ENCODE results near the gene LCP2.

Gene LCP2

GRCh38 chr5:170297589-170298462 is at the start of gene LCP2:
Gene LCP2, minus strand, starts transcription at chr5:170297777. Its CDS starts 166 bp downstream, at chr5:170297611.
- Histone ChIP-seq H3K36me3 (ENCODE audit: insufficient read depth, low read length) (no peaks in the 10 kb centered on the region), H3K4me1 (ENCODE audit: insufficient read depth, low read length) (peaks cover 10% of the 10 kb centered on the region; the same call in 1 of the 2 replicates), H3K9me3 (ENCODE audit: control insufficient read depth, insufficient read depth, low read length) (no peaks in the 10 kb centered on the region), H3K9ac (ENCODE audit: low read depth, low read length) (no peak within 1 kb of the TSS)

- Histone ChIP-seq H3K36me3 (ENCODE audit: insufficient read depth, low read length) (no peaks in the 10 kb centered on the region), H3K4me1 (ENCODE audit: insufficient read depth, low read length) (no peaks in the 10 kb centered on the region), H3K9ac (ENCODE audit: low read depth, low read length) (no peak overlapping the region), H3K9me3 (ENCODE audit: control insufficient read depth, insufficient read depth, low read length) (peaks cover 1% of the 10 kb centered on the region; the same call in 1 of the 2 replicates)
Measured at GRCh38 chr5:170347022-170347567, 49.5 kb upstream of the LCP2 start.

- Histone ChIP-seq H3K9me3 (ENCODE audit: control insufficient read depth, insufficient read depth, low read length) (peaks cover 5% of the 10 kb centered on the region; the same call in 1 of the 2 replicates), H3K9ac (ENCODE audit: low read depth, low read length) (no peak overlapping the region), H3K4me1 (ENCODE audit: insufficient read depth, low read length) (no peaks in the 10 kb centered on the region), H3K36me3 (ENCODE audit: insufficient read depth, low read length) (no peaks in the 10 kb centered on the region)
Measured at GRCh38 chr5:170345971-170346370, 48.4 kb upstream of the LCP2 start.

DNA sequence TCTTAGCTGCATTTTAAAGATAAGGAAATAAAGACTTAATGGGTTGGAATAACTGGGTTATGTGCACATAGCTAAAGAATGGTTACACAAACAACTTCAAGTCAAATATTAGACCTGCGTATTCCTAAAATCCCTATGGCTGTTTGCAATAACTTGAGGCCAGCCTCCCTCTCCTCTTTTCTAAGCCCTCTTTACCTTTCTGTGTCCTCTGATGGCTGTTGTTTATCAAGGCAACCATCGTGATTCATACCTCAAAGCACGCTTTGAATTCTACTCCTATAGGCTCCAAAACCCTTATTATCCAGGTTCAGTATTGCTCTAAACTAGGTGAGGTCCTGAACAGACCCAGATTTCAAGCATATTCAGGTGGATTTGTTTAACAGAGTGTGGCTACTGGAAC is 45.6 kb upstream of the LCP2 start:
- Histone ChIP-seq H3K36me3 (ENCODE audit: insufficient read depth, low read length) (no peaks in the 10 kb centered on the region), H3K4me1 (ENCODE audit: insufficient read depth, low read length) (no peaks in the 10 kb centered on the region), H3K9me3 (ENCODE audit: control insufficient read depth, insufficient read depth, low read length) (peaks cover 5% of the 10 kb centered on the region; the same call in 1 of the 2 replicates), H3K9ac (ENCODE audit: low read depth, low read length) (no peak overlapping the region)

DNA sequence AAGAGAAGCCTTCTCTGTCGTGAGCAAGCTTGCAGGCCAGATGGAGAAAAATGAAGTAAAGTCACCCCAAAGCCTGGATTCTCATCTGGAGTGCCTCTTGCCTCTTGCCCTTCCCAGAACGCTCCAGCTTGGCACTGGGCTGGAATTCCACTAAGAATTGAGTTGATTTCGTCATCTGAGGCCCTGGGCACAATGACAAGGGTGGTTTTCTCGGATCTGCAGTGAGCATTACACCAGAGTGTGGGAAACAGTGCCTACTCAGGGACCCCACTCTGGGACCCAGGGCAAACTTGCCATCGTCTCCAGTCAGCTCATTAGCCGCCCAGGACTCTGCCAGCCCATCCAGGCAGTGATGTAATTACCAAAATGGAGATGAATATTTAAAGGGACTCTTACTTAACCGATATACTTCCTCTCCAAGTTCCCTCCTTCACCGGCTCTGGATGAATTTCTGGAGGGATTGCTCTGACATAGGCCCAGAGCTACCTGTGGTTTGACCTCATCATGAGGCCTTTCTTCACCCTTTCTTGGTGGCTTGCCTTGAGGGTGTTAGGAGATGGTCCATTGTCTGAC is 44.7 kb upstream of the LCP2 start:
- Histone ChIP-seq H3K9me3 (ENCODE audit: control insufficient read depth, insufficient read depth, low read length) (peaks cover 5% of the 10 kb centered on the region; the same call in 1 of the 2 replicates), H3K36me3 (ENCODE audit: insufficient read depth, low read length) (no peaks in the 10 kb centered on the region), H3K9ac (ENCODE audit: low read depth, low read length) (no peak overlapping the region), H3K4me1 (ENCODE audit: insufficient read depth, low read length) (peaks cover 4% of the 10 kb centered on the region; the same call in 1 of the 2 replicates)

DNA sequence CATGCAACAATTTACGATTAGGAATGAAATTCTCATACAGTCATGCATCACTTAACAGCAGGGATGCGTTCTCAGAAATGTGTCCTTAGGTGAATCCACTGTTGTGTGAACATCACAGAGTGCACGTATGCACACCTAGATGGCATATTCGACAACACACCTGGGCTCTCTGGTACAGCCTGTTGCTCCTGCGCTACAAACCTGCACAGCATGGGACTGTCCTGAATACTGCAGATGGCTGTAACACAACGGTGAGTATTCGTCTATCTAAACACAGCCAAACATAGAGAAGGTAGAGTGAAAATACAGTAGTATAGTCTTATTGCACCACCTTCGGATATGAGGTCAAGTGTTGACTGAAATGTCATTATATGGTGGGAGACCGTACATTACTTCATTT is 44.0 kb upstream of the LCP2 start:
- Histone ChIP-seq H3K4me1 (ENCODE audit: insufficient read depth, low read length) (peaks cover 10% of the 10 kb centered on the region; the same call in 1 of the 2 replicates), H3K9me3 (ENCODE audit: control insufficient read depth, insufficient read depth, low read length) (peaks cover 5% of the 10 kb centered on the region; the same call in 1 of the 2 replicates), H3K9ac (ENCODE audit: low read depth, low read length) (no peak overlapping the region), H3K36me3 (ENCODE audit: insufficient read depth, low read length) (no peaks in the 10 kb centered on the region)

GRCh38 chr5:170339780-170340167 is 42.2 kb upstream of the LCP2 start:
- Histone ChIP-seq H3K4me1 (ENCODE audit: insufficient read depth, low read length) (peaks cover 10% of the 10 kb centered on the region; the same call in 1 of the 2 replicates), H3K9ac (ENCODE audit: low read depth, low read length) (no peak overlapping the region), H3K36me3 (ENCODE audit: insufficient read depth, low read length) (no peaks in the 10 kb centered on the region), H3K9me3 (ENCODE audit: control insufficient read depth, insufficient read depth, low read length) (peaks cover 5% of the 10 kb centered on the region; the same call in 1 of the 2 replicates)

GRCh38 chr5:170338933-170339779 is 41.6 kb upstream of the LCP2 start:
- H3K9me3 ChIP-seq (ENCODE audit: control insufficient read depth, insufficient read depth, low read length), result peaks cover 5% of the 10 kb centered on the region; the same call in 1 of the 2 replicates
- H3K9ac ChIP-seq (ENCODE audit: low read depth, low read length), result no peak overlapping the region
- no peaks in the 10 kb centered on the region for H3K36me3 ChIP-seq (ENCODE audit: insufficient read depth, low read length)
- H3K4me1 ChIP-seq (ENCODE audit: insufficient read depth, low read length), result peaks cover 13% of the 10 kb centered on the region

- H3K9me3 ChIP-seq (ENCODE audit: control insufficient read depth, insufficient read depth, low read length), result peaks cover 5% of the 10 kb centered on the region; the same call in 1 of the 2 replicates
- no peaks in the 10 kb centered on the region for H3K36me3 ChIP-seq (ENCODE audit: insufficient read depth, low read length)
Measured at GRCh38 chr5:170338291-170338690, 40.7 kb upstream of the LCP2 start.

DNA sequence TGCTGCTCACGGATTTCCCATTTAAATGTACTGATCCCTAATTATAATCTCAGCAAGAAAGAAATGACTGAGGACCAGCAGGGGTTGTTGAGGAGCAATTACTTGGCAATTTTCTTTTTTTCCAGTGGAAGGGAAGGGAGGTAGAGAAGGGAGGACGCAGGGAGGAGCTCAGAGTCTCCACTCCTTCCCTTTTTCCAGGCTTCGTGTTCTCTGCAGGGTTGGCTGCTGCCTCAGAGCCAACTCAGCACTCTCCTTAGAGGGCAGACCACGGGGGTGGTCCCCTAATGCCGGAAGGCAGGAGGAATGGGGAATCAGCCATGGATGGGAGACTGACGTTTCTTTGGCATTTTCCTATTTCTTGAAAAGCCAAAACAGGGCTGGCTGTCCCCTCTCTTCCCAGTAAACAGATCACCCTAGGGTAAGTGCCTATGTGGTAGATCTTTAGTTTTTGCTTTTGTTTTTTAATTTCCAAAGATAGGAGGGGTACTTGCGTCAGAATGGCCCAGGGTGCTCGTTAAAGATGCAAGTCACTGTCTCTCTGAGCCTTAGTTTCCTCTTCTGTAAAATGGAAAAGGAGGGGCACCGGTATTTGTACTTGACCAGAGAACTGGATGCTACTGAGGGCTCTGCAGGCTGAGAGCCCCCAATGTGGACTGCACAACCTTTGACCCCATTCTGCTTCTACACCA is 39.6 kb upstream of the LCP2 start:
- no peaks in the 10 kb centered on the region for H3K36me3 ChIP-seq (ENCODE audit: insufficient read depth, low read length)
- peaks cover 5% of the 10 kb centered on the region; the same call in 1 of the 2 replicates for H3K9me3 ChIP-seq (ENCODE audit: control insufficient read depth, insufficient read depth, low read length)
- peaks cover 31% of the 10 kb centered on the region for H3K4me1 ChIP-seq (ENCODE audit: insufficient read depth, low read length)
- no peak overlapping the region for H3K9ac ChIP-seq (ENCODE audit: low read depth, low read length)

More at GRCh38 chr5:170338291-170338690, 40.7 kb upstream of the LCP2 start:
- H3K4me1 ChIP-seq (ENCODE audit: insufficient read depth, low read length), result peaks cover 20% of the 10 kb centered on the region
- H3K9ac ChIP-seq (ENCODE audit: low read depth, low read length), result no peak overlapping the region

DNA sequence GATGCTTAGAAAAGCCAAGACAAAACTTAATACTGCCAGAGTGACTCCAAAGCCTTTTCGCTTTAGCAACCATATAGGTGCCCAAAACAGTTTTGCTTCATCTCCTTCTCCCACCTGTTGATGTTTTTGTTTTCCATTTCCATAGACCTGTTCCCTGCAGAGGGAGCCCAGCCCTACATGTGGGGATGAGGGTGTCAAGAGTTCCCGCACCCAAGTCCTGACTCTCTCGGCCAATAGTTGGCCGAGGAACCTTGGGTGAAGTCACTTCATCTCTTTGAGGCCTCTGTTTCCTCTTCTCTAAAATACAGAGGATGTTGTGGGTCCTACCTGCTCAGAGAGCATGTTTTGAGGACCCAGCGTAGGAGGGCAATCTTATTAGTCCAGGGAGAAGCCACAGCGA is 38.5 kb upstream of the LCP2 start:
- no peak overlapping the region for H3K9ac ChIP-seq (ENCODE audit: low read depth, low read length)
- no peaks in the 10 kb centered on the region for H3K36me3 ChIP-seq (ENCODE audit: insufficient read depth, low read length)
- H3K4me1 ChIP-seq (ENCODE audit: insufficient read depth, low read length), result peaks cover 41% of the 10 kb centered on the region
- H3K9me3 ChIP-seq (ENCODE audit: control insufficient read depth, insufficient read depth, low read length), result no peaks in the 10 kb centered on the region

DNA sequence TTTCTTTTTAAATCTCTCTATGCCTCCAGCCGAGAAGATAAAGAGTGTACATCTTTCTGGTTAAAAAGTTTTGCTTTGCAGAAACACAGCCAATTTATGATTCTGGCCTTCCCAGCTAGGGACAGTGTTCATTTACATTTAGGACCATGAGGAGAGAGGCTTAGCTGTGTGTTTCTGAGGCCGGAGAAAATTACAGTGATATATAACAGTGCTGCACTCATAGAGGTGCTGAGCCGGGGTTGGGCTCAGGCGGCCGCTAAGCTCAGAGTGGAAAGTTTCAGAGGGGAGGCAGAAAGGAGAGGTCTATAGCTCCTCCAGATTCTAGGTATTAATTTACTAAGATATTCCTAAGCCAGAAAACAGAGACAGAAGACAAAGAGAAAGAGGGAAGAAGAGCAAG is 37.0 kb upstream of the LCP2 start:
- H3K9ac ChIP-seq (ENCODE audit: low read depth, low read length), result no peak overlapping the region
- peaks cover 47% of the 10 kb centered on the region for H3K4me1 ChIP-seq (ENCODE audit: insufficient read depth, low read length)

DNA sequence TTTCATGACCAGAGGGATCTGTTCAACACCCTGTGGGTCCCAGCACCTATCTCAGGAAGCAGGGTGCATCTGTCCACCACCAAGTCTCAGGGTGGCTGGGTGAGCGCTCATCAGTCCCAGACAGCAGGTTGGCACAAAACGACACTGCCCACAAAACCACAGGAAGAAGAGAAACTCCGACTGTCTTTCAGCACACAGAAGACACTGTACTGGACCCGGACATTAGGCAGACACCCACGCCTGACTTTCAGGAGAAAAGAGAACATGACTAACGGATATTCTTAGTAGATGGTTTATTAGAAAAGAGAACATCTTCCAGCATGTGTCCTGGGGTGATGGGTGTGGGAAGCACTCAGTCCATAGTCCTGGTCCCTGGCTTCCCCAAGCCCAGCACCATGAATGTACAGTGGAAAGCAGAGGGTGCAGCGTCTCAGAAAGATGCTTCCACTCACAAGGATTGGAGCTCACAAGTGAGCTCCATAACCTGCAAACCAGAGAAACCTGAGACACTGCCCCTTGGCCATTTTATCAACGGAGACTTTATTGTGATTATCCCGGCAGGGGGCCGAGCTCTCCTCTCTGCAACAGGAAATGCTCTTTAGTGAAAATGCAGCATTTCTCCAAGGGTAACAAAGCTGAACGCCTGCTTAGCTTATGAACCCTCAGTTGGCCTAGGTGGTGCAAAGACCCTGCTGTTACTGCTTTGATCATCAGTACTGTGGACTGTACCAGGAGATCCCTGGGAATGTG is 35.8 kb upstream of the LCP2 start:
- H3K9ac ChIP-seq (ENCODE audit: low read depth, low read length), result no peak overlapping the region
- H3K9me3 ChIP-seq (ENCODE audit: control insufficient read depth, insufficient read depth, low read length), result no peaks in the 10 kb centered on the region
- H3K36me3 ChIP-seq (ENCODE audit: insufficient read depth, low read length), result no peaks in the 10 kb centered on the region
- peaks cover 47% of the 10 kb centered on the region for H3K4me1 ChIP-seq (ENCODE audit: insufficient read depth, low read length)

More for the DNA sequence above, 37.0 kb upstream of the LCP2 start:
- Histone ChIP-seq H3K9me3 (ENCODE audit: control insufficient read depth, insufficient read depth, low read length) (no peaks in the 10 kb centered on the region), H3K36me3 (ENCODE audit: insufficient read depth, low read length) (no peaks in the 10 kb centered on the region)

All from ES-I3 (cell line).